ENCODE results near the gene DLG2.
"Not testable (repeated sequence)": the region's sequence is repeated elsewhere in the genome, so short reads cannot be mapped to it uniquely, and the experiment has no call there.

The DLG2 gene

DNA sequence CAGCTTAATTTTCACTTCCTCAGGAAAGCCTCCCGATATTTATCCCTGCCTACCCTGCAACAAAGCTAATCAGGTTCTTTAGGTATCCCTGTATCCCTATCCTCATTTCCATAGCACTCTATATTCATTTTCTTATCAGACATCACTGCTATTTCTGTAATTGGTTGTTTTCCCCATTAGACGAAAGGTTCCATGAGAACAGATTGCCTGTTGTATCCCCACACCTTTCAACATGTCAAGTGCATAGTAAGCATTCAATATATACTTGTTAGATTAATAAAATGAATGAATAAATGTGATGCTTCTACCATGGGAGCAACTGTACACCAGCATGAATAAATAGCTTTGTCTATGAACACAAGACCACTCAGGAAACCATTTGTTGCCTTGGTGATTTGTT is 499.8 kb downstream of the DLG2 start:
- 0% methylated on average over 1 of the region's 2 CpGs for WGBS (ENCODE audit: insufficient coverage)
- H3K4me1 ChIP-seq (ENCODE audit: control extremely low read depth in 1 of 4, control insufficient read depth in 4 of 4, insufficient read depth in 4 of 4, low read length in 3 of 4), result no peaks in the 10 kb centered on the region
- H3K36me3 ChIP-seq (ENCODE audit: control insufficient read depth in 4 of 4, insufficient read depth in 4 of 4, low read length in 3 of 4), result no peaks in the 10 kb centered on the region
- ChIA-PET CTCF (no interaction called here), POLR2A (no interaction called here)
- H3K4me3 ChIP-seq (ENCODE audit: control insufficient read depth in 1 of 7, extremely low read depth in 1 of 7, insufficient read depth in 4 of 7, low read depth in 2 of 7, low read length in 6 of 7), result no peak overlapping the region
- H3K27ac ChIP-seq (ENCODE audit: insufficient read depth in 1 of 2, low read depth in 1 of 2, low read length in 2 of 2, poor library complexity in 1 of 2, severe bottlenecking in 2 of 2), result no peak overlapping the region
- no peak for DNase-seq
- no peaks in the 10 kb centered on the region for H3K9me3 ChIP-seq (ENCODE audit: control extremely low read depth in 1 of 5, control insufficient read depth in 4 of 5, insufficient read depth in 2 of 5, low read depth in 1 of 5, low read length in 4 of 5)
- no peaks in the 10 kb centered on the region for H3K27me3 ChIP-seq (replicated peaks in 2 of 5; ENCODE audit: control insufficient read depth in 4 of 5, insufficient read depth in 5 of 5, low read length in 4 of 5)

GRCh38 chr11:85123752-85124231 is 503.4 kb downstream of the DLG2 start:
- Histone ChIP-seq H3K27me3 (replicated peaks in 2 of 5; ENCODE audit: control insufficient read depth in 4 of 5, insufficient read depth in 5 of 5, low read length in 4 of 5) (no peaks in the 10 kb centered on the region), H3K27ac (ENCODE audit: insufficient read depth in 1 of 2, low read depth in 1 of 2, low read length in 2 of 2, poor library complexity in 1 of 2, severe bottlenecking in 2 of 2) (no peak overlapping the region), H3K4me3 (ENCODE audit: control insufficient read depth in 1 of 7, extremely low read depth in 1 of 7, insufficient read depth in 4 of 7, low read depth in 2 of 7, low read length in 6 of 7) (no peak overlapping the region), H3K36me3 (ENCODE audit: control insufficient read depth in 4 of 4, insufficient read depth in 4 of 4, low read length in 3 of 4) (no peaks in the 10 kb centered on the region), H3K9me3 (ENCODE audit: control extremely low read depth in 1 of 5, control insufficient read depth in 4 of 5, insufficient read depth in 2 of 5, low read depth in 1 of 5, low read length in 4 of 5) (no peaks in the 10 kb centered on the region), H3K4me1 (ENCODE audit: control extremely low read depth in 1 of 4, control insufficient read depth in 4 of 4, insufficient read depth in 4 of 4, low read length in 3 of 4) (no peaks in the 10 kb centered on the region)
- CTCF ChIA-PET, result no interaction called here
- POLR2A ChIA-PET, result no interaction called here
- DNase-seq, result peak in 1 of 3 donors; percentile 1
- no CpG with 5 or more reads among the region's 1 CpG for WGBS (ENCODE audit: insufficient coverage)

GRCh38 chr11:85118151-85118550 is 509.0 kb downstream of the DLG2 start:
- ChIA-PET CTCF (no interaction called here), POLR2A (no interaction called here)
- Histone ChIP-seq H3K4me3 (ENCODE audit: control insufficient read depth in 1 of 7, extremely low read depth in 1 of 7, insufficient read depth in 4 of 7, low read depth in 2 of 7, low read length in 6 of 7) (no peak overlapping the region), H3K36me3 (ENCODE audit: control insufficient read depth in 4 of 4, insufficient read depth in 4 of 4, low read length in 3 of 4) (no peaks in the 10 kb centered on the region), H3K9me3 (ENCODE audit: control extremely low read depth in 1 of 5, control insufficient read depth in 4 of 5, insufficient read depth in 2 of 5, low read depth in 1 of 5, low read length in 4 of 5) (no peaks in the 10 kb centered on the region), H3K27ac (ENCODE audit: insufficient read depth in 1 of 2, low read depth in 1 of 2, low read length in 2 of 2, poor library complexity in 1 of 2, severe bottlenecking in 2 of 2) (no peak overlapping the region), H3K27me3 (replicated peaks in 2 of 5; ENCODE audit: control insufficient read depth in 4 of 5, insufficient read depth in 5 of 5, low read length in 4 of 5) (no peaks in the 10 kb centered on the region), H3K4me1 (ENCODE audit: control extremely low read depth in 1 of 4, control insufficient read depth in 4 of 4, insufficient read depth in 4 of 4, low read length in 3 of 4) (no peaks in the 10 kb centered on the region)
- WGBS (ENCODE audit: insufficient coverage), result 100% methylated on average over 1 of the region's 1 CpG
- no peak for DNase-seq

GRCh38 chr11:85115798-85116197 is 511.3 kb downstream of the DLG2 start:
- no peak overlapping the region for H3K4me3 ChIP-seq (ENCODE audit: control insufficient read depth in 1 of 7, extremely low read depth in 1 of 7, insufficient read depth in 4 of 7, low read depth in 2 of 7, low read length in 6 of 7)
- H3K9me3 ChIP-seq (ENCODE audit: control extremely low read depth in 1 of 5, control insufficient read depth in 4 of 5, insufficient read depth in 2 of 5, low read depth in 1 of 5, low read length in 4 of 5), result no peaks in the 10 kb centered on the region
- H3K27ac ChIP-seq (ENCODE audit: insufficient read depth in 1 of 2, low read depth in 1 of 2, low read length in 2 of 2, poor library complexity in 1 of 2, severe bottlenecking in 2 of 2), result no peak overlapping the region
- DNase-seq, result no peak
- CTCF ChIA-PET, result no interaction called here
- POLR2A ChIA-PET, result no interaction called here
- no peaks in the 10 kb centered on the region for H3K27me3 ChIP-seq (replicated peaks in 2 of 5; ENCODE audit: control insufficient read depth in 4 of 5, insufficient read depth in 5 of 5, low read length in 4 of 5)
- H3K4me1 ChIP-seq (ENCODE audit: control extremely low read depth in 1 of 4, control insufficient read depth in 4 of 4, insufficient read depth in 4 of 4, low read length in 3 of 4), result no peaks in the 10 kb centered on the region
- H3K36me3 ChIP-seq (ENCODE audit: control insufficient read depth in 4 of 4, insufficient read depth in 4 of 4, low read length in 3 of 4), result no peaks in the 10 kb centered on the region
- WGBS (ENCODE audit: insufficient coverage), result 95% methylated on average over 2 of the region's 2 CpGs

DNA sequence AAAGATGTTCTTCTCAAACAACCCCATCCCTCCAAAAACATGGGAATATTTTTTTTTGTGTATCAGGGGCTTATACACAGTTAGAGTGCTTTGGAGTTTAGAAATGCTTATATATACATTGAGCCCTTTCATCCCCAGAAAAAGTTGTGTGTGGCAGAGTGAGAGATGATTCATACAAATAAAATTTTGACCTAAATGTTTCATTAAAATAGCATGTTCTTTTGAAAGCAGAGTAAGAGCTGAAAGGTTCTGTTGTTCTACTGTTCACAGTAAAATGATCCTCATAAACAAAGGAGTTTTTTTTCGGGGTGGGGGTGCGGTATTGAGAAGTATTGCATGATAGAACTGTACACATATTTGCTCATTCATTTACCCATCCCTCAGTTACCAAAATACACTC is 512.4 kb downstream of the DLG2 start:
- H3K27ac ChIP-seq (ENCODE audit: insufficient read depth in 1 of 2, low read depth in 1 of 2, low read length in 2 of 2, poor library complexity in 1 of 2, severe bottlenecking in 2 of 2), result no peak overlapping the region
- no peaks in the 10 kb centered on the region for H3K4me1 ChIP-seq (ENCODE audit: control extremely low read depth in 1 of 4, control insufficient read depth in 4 of 4, insufficient read depth in 4 of 4, low read length in 3 of 4)
- H3K27me3 ChIP-seq (replicated peaks in 2 of 5; ENCODE audit: control insufficient read depth in 4 of 5, insufficient read depth in 5 of 5, low read length in 4 of 5), result no peaks in the 10 kb centered on the region
- ChIA-PET POLR2A (no interaction called here), CTCF (no interaction called here)
- no peak for DNase-seq
- no peak overlapping the region for H3K4me3 ChIP-seq (ENCODE audit: control insufficient read depth in 1 of 7, extremely low read depth in 1 of 7, insufficient read depth in 4 of 7, low read depth in 2 of 7, low read length in 6 of 7)
- no peaks in the 10 kb centered on the region for H3K36me3 ChIP-seq (ENCODE audit: control insufficient read depth in 4 of 4, insufficient read depth in 4 of 4, low read length in 3 of 4)
- WGBS (ENCODE audit: insufficient coverage), result no CpG with 5 or more reads among the region's 2 CpGs
- H3K9me3 ChIP-seq (ENCODE audit: control extremely low read depth in 1 of 5, control insufficient read depth in 4 of 5, insufficient read depth in 2 of 5, low read depth in 1 of 5, low read length in 4 of 5), result no peaks in the 10 kb centered on the region

DNA sequence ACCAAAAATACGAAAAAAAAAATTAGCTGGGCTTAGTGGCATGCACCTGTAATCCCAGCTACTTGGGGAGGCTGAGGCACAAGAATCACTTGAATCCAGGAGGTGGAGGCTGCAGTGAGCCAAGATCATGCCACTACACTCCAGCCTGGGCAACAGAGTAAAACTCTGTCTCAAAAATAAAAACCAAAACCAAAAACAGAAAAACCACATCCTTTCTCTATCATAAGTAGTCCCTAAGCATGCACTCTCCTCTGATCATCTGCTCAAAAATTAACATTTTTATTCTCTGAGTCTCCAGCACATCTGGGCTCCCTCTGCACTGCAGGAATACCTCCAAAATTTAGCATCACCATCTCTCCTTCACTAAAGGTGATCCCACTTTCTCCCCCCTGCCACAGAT is 516.9 kb downstream of the DLG2 start:
- POLR2A ChIA-PET; H3K4me3 ChIP-seq (ENCODE audit: control insufficient read depth in 1 of 7, extremely low read depth in 1 of 7, insufficient read depth in 4 of 7, low read depth in 2 of 7, low read length in 6 of 7); H3K27ac ChIP-seq (ENCODE audit: insufficient read depth in 1 of 2, low read depth in 1 of 2, low read length in 2 of 2, poor library complexity in 1 of 2, severe bottlenecking in 2 of 2); CTCF ChIA-PET; H3K27me3 ChIP-seq (replicated peaks in 2 of 5; ENCODE audit: control insufficient read depth in 4 of 5, insufficient read depth in 5 of 5, low read length in 4 of 5); H3K36me3 ChIP-seq (ENCODE audit: control insufficient read depth in 4 of 4, insufficient read depth in 4 of 4, low read length in 3 of 4); H3K4me1 ChIP-seq (ENCODE audit: control extremely low read depth in 1 of 4, control insufficient read depth in 4 of 4, insufficient read depth in 4 of 4, low read length in 3 of 4); H3K9me3 ChIP-seq (ENCODE audit: control extremely low read depth in 1 of 5, control insufficient read depth in 4 of 5, insufficient read depth in 2 of 5, low read depth in 1 of 5, low read length in 4 of 5); DNase-seq: not testable (repeated sequence)
- 100% methylated on average over 1 of the region's 1 CpG for WGBS (ENCODE audit: insufficient coverage)

DNA sequence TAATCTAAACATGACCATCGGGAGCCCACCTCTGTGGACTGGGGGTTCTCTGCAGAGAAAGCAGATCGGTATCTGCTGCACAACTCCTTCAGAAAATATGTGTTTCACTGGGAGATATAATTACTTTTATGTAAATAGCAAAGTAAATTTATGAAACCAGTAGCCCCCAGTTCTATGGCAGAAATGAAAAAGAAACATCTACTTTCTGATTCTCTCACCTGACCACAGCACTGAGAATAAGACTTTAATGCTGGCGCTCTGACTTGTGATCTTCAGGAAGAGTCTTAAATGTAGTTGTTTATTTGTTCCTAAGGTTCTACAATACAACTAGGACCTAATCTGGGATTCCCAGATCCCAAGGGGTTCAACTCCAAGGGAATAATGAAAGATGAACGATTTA is 518.0 kb downstream of the DLG2 start:
- H3K27me3 ChIP-seq (replicated peaks in 2 of 5; ENCODE audit: control insufficient read depth in 4 of 5, insufficient read depth in 5 of 5, low read length in 4 of 5), result no peaks in the 10 kb centered on the region
- ChIA-PET CTCF (no interaction called here), POLR2A (no interaction called here)
- WGBS (ENCODE audit: insufficient coverage), result no CpG with 5 or more reads among the region's 4 CpGs
- DNase-seq, result no peak
- H3K9me3 ChIP-seq (ENCODE audit: control extremely low read depth in 1 of 5, control insufficient read depth in 4 of 5, insufficient read depth in 2 of 5, low read depth in 1 of 5, low read length in 4 of 5), result no peaks in the 10 kb centered on the region
- no peaks in the 10 kb centered on the region for H3K4me1 ChIP-seq (ENCODE audit: control extremely low read depth in 1 of 4, control insufficient read depth in 4 of 4, insufficient read depth in 4 of 4, low read length in 3 of 4)
- H3K27ac ChIP-seq (ENCODE audit: insufficient read depth in 1 of 2, low read depth in 1 of 2, low read length in 2 of 2, poor library complexity in 1 of 2, severe bottlenecking in 2 of 2), result no peak overlapping the region
- no peak overlapping the region for H3K4me3 ChIP-seq (ENCODE audit: control insufficient read depth in 1 of 7, extremely low read depth in 1 of 7, insufficient read depth in 4 of 7, low read depth in 2 of 7, low read length in 6 of 7)
- H3K36me3 ChIP-seq (ENCODE audit: control insufficient read depth in 4 of 4, insufficient read depth in 4 of 4, low read length in 3 of 4), result no peaks in the 10 kb centered on the region

GRCh38 chr11:85105868-85106267 is 521.3 kb downstream of the DLG2 start:
- no peaks in the 10 kb centered on the region for H3K27me3 ChIP-seq (replicated peaks in 2 of 5; ENCODE audit: control insufficient read depth in 4 of 5, insufficient read depth in 5 of 5, low read length in 4 of 5)
- no peak overlapping the region for H3K27ac ChIP-seq (ENCODE audit: insufficient read depth in 1 of 2, low read depth in 1 of 2, low read length in 2 of 2, poor library complexity in 1 of 2, severe bottlenecking in 2 of 2)
- ChIA-PET CTCF (no interaction called here), POLR2A (no interaction called here)
- H3K4me3 ChIP-seq (ENCODE audit: control insufficient read depth in 1 of 7, extremely low read depth in 1 of 7, insufficient read depth in 4 of 7, low read depth in 2 of 7, low read length in 6 of 7), result no peak overlapping the region
- H3K36me3 ChIP-seq (ENCODE audit: control insufficient read depth in 4 of 4, insufficient read depth in 4 of 4, low read length in 3 of 4), result no peaks in the 10 kb centered on the region
- no peak for DNase-seq
- no peaks in the 10 kb centered on the region for H3K4me1 ChIP-seq (ENCODE audit: control extremely low read depth in 1 of 4, control insufficient read depth in 4 of 4, insufficient read depth in 4 of 4, low read length in 3 of 4)
- peaks cover 0 to 3% (median 0%) of the 10 kb centered on the region in 5 experiments for H3K9me3 ChIP-seq (ENCODE audit: control extremely low read depth in 1 of 5, control insufficient read depth in 4 of 5, insufficient read depth in 2 of 5, low read depth in 1 of 5, low read length in 4 of 5)

Measured in common myeloid progenitor, CD34-positive (primary cell).